ENCODE measurements around the gene CENPT.

- TF ChIP-seq CTCF (IDR thresholded peaks at IDR 0.05): no peak
- TF ChIP-seq EZH2 (IDR thresholded peaks at IDR 0.05; ENCODE audit: borderline replicate concordance, insufficient read depth, low read depth, low read length, poor library complexity, severe bottlenecking): no peak
Observed at GRCh38 chr16:67865318-67865717, 17.8 kb upstream of the CENPT start.
